ENCODE measurements around the gene SMG6. TPM values are rescaled to one million over a fixed set of nuclear protein-coding genes. Genes with fewer than 3 reads are reported as not detected.
A peak's percentile ranks its signal among the peaks of the same experiment; 100 is the strongest.

The SMG6 gene
- total RNA-seq, 1 experiment from 2014 or later, result 28.6 TPM

DNA sequence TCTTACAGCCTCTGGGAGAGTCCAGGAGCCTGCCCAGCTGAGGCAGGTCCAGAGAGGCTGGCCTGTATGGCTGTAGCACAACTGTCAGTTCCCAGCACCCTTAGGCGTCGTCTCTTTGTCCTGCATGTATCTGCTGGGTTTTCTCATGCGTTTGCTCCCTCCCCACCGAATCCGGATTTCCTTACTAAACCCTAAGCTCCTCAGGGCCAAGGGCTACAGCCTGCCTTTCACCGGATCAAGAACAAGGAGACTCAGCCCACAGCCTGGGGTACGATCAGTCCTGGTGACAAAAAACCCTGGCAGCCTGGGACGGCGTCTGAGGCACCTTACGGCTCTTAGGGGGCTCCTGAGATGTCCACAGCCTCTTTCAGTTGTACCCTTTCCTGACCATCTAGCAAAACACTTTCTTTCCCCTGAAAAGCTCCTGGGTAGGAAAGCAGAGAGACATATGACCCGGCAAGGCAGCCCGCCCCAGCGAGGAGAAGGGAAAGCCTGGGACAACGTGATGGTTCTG lies 236.5 kb downstream of the SMG6 start:
- H3K9me3 Mint-ChIP-seq, result no peaks in the 10 kb centered on the region
- H4K8ac ChIP-seq (replicated peaks; ENCODE audit: insufficient read length, low read depth, low read length), result no peak overlapping the region
- no peak overlapping the region for H3K4me2 ChIP-seq (ENCODE audit: insufficient read depth, insufficient read length, low read length)
- no peaks in the 10 kb centered on the region for H3K79me2 ChIP-seq (ENCODE audit: insufficient read depth, low read length)
- H3K4me1 ChIP-seq (ENCODE audit: insufficient read depth, low read length), result peaks cover 5% of the 10 kb centered on the region; the same call in 1 of the 2 replicates
- no peak overlapping the region for H2BK20ac ChIP-seq (ENCODE audit: low read depth, low read length, poor library complexity, severe bottlenecking)
- H3K18ac ChIP-seq (ENCODE audit: insufficient read length, low read depth, low read length), result no peak overlapping the region
- H3K27ac Mint-ChIP-seq, result peak overlapping the region in 1 of 3 experiments; percentile 45; a peak in 1 of 7 replicates
- DNase-seq, result no peak
- H3K4me1 Mint-ChIP-seq, result peaks cover 45 to 52% of the 10 kb centered on the region in 2 experiments
- peaks cover 2% of the 10 kb centered on the region for H4K20me1 ChIP-seq (ENCODE audit: control insufficient read depth, insufficient read depth, insufficient read length)
- TF ChIP-seq, protein P1, sequence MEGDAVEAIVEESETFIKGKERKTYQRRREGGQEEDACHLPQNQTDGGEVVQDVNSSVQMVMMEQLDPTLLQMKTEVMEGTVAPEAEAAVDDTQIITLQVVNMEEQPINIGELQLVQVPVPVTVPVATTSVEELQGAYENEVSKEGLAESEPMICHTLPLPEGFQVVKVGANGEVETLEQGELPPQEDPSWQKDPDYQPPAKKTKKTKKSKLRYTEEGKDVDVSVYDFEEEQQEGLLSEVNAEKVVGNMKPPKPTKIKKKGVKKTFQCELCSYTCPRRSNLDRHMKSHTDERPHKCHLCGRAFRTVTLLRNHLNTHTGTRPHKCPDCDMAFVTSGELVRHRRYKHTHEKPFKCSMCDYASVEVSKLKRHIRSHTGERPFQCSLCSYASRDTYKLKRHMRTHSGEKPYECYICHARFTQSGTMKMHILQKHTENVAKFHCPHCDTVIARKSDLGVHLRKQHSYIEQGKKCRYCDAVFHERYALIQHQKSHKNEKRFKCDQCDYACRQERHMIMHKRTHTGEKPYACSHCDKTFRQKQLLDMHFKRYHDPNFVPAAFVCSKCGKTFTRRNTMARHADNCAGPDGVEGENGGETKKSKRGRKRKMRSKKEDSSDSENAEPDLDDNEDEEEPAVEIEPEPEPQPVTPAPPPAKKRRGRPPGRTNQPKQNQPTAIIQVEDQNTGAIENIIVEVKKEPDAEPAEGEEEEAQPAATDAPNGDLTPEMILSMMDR (conservative IDR thresholded peaks at IDR 0.05), result no peak
- no peak overlapping the region for H4K91ac ChIP-seq (ENCODE audit: insufficient read length, low read depth, low read length)
- H2BK12ac ChIP-seq (ENCODE audit: insufficient read length, low read depth, low read length), result no peak overlapping the region
- no CpG with 5 or more reads among the region's 14 CpGs for WGBS (ENCODE audit: extremely low coverage, insufficient read length, low lambda C conversion rate)
- no peak overlapping the region for H2AFZ ChIP-seq (ENCODE audit: low read length)
- no peak overlapping the region for H3K27ac ChIP-seq (ENCODE audit: insufficient read length, low read depth, low read length)
- no peak overlapping the region for H2BK15ac ChIP-seq (ENCODE audit: low read depth, low read length)
- no peaks in the 10 kb centered on the region for H3K79me1 ChIP-seq (ENCODE audit: insufficient read depth, low read depth, low read length, poor library complexity, severe bottlenecking)
- no peak overlapping the region for H3K56ac ChIP-seq (ENCODE audit: insufficient read length, low read depth, low read length)
- no peak overlapping the region for H3K4me3 Mint-ChIP-seq
- no peaks in the 10 kb centered on the region for H3K27me3 Mint-ChIP-seq (ENCODE audit: low read depth)
- no peak overlapping the region for H2AK5ac ChIP-seq (ENCODE audit: insufficient read length, low read length)
- H4K5ac ChIP-seq (ENCODE audit: insufficient read length, low read depth, low read length), result no peak overlapping the region
- no peaks in the 10 kb centered on the region for H3K23me2 ChIP-seq (ENCODE audit: insufficient read length, low read depth, low read length, poor library complexity, severe bottlenecking)
- H2BK120ac ChIP-seq (ENCODE audit: low read depth, low read length, poor library complexity, severe bottlenecking), result no peak overlapping the region
- no peaks in the 10 kb centered on the region for H3K27me3 ChIP-seq (ENCODE audit: insufficient read depth, low read length)
- peaks cover 3 to 48% (median 22%) of the 10 kb centered on the region in 3 experiments for H3K36me3 Mint-ChIP-seq (ENCODE audit: insufficient read depth in 1 of 3, low read depth in 3 of 3)
- H2BK5ac ChIP-seq (ENCODE audit: insufficient read length, low read length), result no peak overlapping the region
- no peak overlapping the region for H3K14ac ChIP-seq (ENCODE audit: insufficient read depth, low read length)
- H3T11ph ChIP-seq (ENCODE audit: low read length), result no peak overlapping the region
- H3K9ac ChIP-seq (ENCODE audit: extremely low read depth, insufficient read length, low read length), result no peak overlapping the region
- H3K9me3 ChIP-seq (ENCODE audit: control insufficient read depth, low read depth, low read length), result no peaks in the 10 kb centered on the region
- H3K23ac ChIP-seq (ENCODE audit: insufficient read length, low read depth, low read length), result no peak overlapping the region
- no peak overlapping the region for H3K4ac ChIP-seq (ENCODE audit: low read depth, low read length)
